Measurements from ENCODE around the gene TMEM87A.
"Not testable (repeated sequence)": the region's sequence is repeated elsewhere in the genome, so short reads cannot be mapped to it uniquely, and the experiment has no call there.

The TMEM87A gene

DNA sequence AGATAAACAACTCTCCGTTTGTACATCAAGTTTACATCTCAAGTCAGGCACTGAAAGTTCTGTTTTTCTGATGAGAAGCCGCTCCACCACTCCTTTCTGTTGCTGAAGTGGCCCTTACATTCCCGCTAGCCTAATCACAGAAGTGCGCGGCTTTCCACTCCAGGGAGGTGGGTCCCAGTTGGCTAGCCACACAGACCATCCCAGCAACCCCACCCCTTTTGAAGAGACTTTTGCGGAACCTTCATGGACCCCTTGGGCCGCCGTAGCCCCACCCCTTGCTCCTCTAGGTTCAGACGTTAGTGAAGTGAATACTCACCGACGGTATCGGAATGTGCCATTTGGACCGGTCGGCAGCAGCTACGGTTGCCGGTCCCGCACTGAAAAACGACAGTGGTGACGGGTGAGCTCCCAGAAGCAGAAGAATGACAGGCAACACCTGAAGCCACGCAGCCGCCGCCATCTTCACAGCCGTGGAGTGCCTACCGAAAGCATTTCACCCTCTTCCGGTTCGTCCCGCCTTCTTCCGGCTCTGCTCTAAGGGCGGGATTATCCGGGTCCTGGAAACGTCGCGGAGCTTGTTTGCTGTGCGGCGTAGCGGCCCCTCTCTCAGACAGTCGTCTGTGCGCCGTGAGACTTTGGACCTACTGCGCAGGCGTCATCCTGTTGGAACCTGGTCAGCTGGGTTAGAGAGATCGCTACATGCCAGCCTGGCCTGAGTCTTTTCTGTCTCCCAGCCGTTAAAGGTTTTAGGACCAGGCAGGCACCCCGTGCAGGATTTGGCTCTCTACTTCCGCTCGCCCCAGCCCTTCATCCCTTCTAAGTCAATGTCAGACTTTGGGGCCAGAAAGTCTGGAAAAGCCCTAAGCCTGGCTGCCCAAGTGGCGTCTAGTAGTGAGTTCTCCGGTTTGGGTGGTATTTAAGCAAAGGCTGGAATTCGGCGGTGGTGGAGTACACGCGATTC is at the start of gene TMEM87A, which contains the start of gene GANC:
Gene TMEM87A (minus strand): TSS at position 495 of the 961 bp plus-strand sequence. CDS start 35 bp downstream, at position 460.
Gene GANC (plus strand): TSS at position 263 of the 961 bp plus-strand sequence. CDS start 1,281 bp downstream, outside the sequence.
- DNase-seq = peak; percentile 93

DNA sequence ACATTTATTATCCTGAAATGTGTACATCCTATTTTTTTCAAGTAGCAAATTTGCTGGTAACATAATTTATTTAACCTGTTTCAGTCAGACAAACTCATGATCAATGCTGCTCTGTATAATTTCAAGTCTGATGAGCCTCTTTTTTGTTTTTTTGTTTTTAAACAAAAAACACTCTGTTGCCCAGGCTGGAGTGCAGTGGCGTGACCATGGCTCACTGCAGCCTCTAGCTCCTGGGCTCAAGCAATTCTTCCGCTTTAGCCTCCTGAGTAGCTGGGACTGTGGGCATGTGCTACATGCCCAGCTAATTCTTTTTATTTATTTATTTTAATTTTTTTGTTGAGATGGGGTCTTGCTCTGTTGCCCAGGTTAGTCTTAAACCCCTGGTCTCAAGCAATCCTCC is 46.0 kb upstream of the TMEM87A start:
- DNase-seq = no peak

DNA sequence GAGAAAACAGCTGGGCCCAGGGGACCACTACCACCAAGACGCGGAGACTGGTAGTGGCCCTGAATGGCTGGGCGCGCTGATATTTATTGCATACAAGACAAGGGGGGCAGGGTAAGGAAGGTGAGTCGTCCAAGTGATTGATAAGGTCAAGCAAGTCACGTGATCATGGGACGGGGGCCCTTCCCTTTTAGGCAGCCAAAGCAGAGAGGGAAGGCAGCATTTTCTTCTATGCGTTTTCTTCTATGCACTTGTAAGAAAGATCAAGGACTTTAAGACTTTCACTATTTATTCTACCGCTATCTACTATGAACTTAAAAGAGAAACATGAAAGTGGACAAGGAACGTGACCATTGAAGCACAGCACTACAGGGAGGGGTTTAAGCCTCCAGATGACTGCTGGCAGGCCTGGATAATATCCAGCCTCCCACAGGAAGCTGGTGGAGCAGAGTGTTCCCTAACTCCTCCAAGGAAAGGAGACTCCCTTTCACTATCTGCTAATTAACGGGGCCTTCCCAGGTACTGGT is 43.1 kb upstream of the TMEM87A start:
- not testable (repeated sequence) for DNase-seq

DNA sequence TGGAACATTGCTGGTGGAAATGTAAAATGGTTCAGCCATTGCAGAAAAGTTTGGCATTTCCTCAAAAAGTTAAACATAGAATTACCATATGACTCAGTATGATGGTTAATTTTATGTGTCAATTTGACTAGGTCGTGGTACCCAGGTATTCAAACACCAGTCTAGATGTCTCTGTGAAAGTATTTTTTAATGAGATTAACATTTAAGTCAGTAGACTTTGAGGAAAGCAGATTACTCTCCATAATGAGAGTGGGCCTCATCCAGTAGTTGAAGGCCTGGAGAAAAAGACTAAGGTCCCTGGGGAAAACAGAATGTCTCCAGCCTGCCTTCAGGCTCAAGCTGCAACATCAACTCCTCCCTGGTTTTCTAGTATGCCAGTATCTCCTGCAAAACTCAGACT is 42.3 kb upstream of the TMEM87A start:
- no peak for DNase-seq

DNA sequence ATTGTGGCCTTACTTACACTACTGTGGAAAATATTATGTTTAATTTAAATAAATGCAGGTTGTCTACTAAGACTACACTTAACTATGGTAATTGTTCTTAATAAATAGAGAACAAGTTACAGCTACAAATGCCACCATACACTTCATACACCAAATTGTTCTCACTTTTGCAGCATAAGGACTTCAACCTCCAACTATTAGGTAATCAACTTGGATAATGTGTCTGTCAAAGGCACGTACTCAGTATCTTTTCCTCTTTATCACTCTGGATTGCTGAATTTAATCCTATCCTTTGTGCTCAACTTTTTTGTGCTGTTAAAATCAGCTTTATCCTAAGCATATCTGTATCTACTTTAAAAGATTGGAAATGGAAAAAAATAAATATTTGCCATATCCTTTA is 41.6 kb upstream of the TMEM87A start:
- no peak for DNase-seq

- no peak for DNase-seq
Observed at GRCh38 chr15:42313463-42313862, 40.2 kb upstream of the TMEM87A start.

GRCh38 chr15:42306681-42307080 is 33.4 kb upstream of the TMEM87A start:
- no peak for DNase-seq

DNA sequence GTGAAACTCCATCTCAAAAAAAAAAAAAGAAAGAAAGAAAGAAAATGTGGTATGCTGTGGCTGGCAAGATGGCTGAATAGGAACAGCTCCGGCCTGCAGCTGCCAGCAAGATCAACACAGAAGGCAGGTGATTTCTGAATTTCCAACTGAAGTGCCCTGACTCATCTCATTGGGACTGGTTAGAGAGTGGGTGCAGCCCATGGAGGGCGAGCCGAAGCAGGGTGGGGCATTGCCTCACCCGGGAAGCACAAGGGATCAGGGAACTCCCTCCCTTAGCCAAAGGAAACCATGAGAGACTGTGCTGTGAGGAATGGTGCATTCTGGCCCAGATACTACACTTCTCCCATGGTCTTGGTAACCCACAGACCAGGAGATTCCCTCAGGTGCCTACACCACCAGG is 27.8 kb upstream of the TMEM87A start:
- DNase-seq = not testable (repeated sequence)

DNA sequence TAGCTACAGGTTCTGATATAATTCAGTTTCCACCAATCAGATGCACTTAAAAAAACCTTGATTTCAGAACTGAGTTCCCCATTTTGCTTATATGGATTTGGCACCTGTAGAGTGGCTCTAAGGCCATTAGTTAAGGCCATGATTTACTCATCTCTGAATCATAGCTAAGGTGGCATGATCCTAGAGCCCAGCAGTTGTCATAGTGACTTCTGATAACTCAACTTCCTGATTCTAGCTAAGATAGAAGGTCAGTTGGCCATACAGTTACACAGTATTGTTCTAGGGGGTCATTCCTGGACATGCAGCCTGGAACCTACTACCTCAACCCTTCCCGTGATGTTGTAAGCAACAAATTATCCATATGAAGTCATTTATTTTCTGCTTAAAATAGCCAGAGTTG is 15.9 kb upstream of the TMEM87A start:
- DNase-seq = no peak

DNA sequence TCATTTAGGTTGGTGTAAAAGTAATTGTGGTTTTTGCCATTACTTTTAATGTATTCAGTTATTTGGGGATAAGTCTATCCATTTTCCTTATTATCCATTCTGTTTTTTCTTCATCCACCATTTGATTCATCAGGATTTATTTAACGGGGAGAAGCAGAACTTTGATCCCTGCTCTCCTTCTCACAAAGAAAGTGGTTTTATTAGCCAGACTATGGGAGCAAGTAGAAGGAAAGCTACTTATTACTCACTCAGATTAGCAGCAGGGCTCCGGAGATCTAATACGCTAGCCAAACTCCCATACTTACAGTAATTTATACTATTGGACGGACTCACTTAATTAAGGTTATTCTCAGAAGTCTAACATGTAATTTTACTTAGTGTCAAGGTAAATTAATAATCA is 14.7 kb upstream of the TMEM87A start:
- no peak for DNase-seq

GRCh38 chr15:42286445-42287029 is 13.3 kb upstream of the TMEM87A start:
- DNase-seq = no peak

DNA sequence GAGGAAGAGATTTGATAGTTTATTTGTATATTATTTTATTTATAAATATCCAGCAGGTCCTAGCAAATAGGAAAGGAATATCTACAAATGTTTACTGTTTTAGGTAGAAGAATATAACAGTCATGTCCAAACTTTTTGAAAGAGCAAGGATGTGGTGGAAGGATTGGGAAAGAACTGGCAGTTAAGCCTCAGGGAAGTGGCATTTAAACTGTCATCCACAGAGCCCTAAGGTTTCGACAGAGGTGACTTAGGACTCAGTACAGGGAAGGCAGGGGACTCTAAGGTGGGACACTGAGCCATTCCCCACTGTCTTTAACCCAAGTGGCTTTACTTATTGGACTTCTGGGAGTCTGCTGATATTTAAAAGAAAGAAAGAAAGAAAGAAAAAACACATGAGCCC is 11.8 kb upstream of the TMEM87A start:
- DNase-seq = no peak

- no peak for DNase-seq
Observed at GRCh38 chr15:42284551-42284950, 11.3 kb upstream of the TMEM87A start.

- no peak for DNase-seq
Observed at GRCh38 chr15:42283671-42284070, 10.4 kb upstream of the TMEM87A start.

GRCh38 chr15:42282926-42283325 is 9.7 kb upstream of the TMEM87A start:
- no peak for DNase-seq

DNA sequence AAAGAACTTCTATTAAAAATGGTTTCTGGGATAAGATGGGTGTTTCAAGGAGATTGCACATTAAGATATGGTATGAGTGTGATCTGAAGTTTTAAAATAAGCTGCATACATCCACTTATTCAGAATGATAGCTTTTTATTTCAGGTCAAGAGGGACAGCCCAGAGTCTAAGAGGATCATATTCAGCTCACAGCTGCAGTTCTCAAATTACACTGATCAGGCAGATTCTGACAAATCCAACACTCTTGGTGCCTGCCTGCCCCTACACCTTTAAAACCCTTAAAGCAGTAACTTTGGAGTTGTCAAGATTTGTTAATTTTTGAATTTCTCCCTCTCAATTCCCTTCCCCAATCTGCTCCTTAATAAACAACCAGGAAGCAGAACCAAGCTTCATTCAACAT is 9.1 kb upstream of the TMEM87A start:
- DNase-seq = no peak

DNA sequence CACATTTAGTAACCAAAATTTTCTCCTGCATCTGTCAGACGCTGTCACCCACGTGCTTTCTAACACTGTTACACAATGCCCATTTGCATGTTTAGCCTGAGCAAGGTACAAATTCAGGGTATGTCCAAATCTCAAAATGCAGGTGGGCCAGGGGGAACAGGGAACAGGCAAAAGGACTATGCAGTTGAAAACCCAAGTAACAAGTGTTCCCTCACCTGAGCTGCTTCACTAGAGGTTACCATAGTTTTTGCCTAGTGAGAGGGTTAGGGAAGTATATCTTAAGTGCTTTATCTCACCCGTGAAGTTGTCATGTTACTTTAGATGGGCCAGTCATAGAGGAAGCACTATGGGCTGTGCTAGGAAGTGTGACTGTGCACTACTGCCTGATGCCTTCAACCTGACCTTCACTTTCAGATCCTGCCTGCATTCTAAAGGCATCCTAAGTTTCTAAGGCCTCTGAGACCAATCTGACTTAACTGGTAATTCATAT is 6.0 kb upstream of the TMEM87A start:
- DNase-seq = no peak

DNA sequence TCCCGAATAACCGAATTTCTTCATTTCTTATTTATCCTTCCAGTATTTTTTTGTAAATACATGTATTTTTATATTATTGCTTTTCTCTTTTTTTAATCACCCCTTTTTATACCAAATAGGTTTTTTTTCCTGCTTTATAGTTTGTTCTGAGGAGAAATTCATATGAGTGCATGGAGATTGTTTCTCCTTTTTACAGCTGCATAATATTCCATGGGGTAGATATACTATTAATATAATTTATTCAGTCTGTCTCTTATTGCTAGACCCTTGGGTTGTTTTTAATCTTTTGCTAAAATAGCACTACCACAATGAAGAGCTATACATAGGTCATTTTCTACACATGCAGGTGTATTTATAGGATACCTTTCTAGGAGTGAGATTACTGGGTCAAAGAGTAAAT is 3.5 kb upstream of the TMEM87A start:
- DNase-seq = no peak

- no peak for DNase-seq
Observed at GRCh38 chr15:42275780-42276391, 2.7 kb upstream of the TMEM87A start.

- DNase-seq = no peak
Observed at GRCh38 chr15:42274702-42274989, 1.4 kb upstream of the TMEM87A start.

- DNase-seq = peak; percentile 11
Observed at GRCh38 chr15:42273900-42274701, 868 bp upstream of the TMEM87A start.

- no peak for DNase-seq
Observed at GRCh38 chr15:42270996-42271395, 2.2 kb downstream of the TMEM87A start.

GRCh38 chr15:42270551-42270950 is 2.7 kb downstream of the TMEM87A start:
- no peak for DNase-seq

All from NCI-H1694 treated with DMSO at 0.1 percent for 48 hours (cell line).